ENCODE measurements around the gene NUP85. TPM values are rescaled to one million over a fixed set of nuclear protein-coding genes. Genes with fewer than 3 reads are reported as not detected.
A peak's percentile ranks its signal among the peaks of the same experiment; 100 is the strongest.

NUP85 gene
- polyA plus RNA-seq, 2 of the 4 experiments (the other 2 are of a cell fraction): 83.4 to 110 TPM

DNA sequence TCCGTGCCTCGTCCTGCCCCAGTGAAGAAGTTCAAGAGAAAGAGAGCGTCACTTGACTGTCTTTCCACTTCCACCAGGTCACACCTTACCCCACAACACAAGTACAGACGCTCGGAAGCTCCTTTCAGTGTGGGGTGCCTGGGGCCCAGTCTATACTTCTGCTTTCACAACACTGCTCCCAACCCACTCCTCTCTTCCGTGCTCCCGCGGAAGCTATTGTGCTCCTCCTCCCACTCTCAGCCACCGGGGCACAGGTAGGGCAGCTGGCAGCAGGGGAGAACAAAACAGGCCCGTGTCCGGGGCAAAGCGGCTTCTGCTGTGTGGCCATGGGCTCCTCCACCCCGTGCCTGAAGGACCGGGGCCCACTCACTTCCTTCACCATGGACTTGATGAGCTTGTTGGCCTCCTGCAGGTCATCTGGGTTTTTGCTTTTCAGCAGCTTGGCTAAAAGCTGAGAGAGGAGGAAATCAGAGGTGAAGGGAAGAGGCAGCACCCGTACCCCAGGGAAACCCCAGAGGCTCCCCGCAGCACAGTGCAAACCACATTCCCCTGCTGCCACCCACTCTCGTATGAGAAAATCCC, 37.1 kb downstream of the NUP85 start:
- DNase-seq (ENCODE audit: low read depth in 1 of 2, low spot score in 1 of 2) (no peak), ATAC-seq (no peak), FAIRE-seq (no peak)
- Histone ChIP-seq H3K27ac (no peak overlapping the region), H3K4me1 (0 out of 3 replicates have a peak, but pooled peaks cover 6% of the 10 kb centered on the region), H3K9me3 (no peaks in the 10 kb centered on the region), H3K4me2 (no peak overlapping the region), H3K4me3 (no peak overlapping the region)
- ChIA-PET CTCF (interaction anchor here (0.6 to 9.8 kb wide), 10 partner anchors 6 to 1472 kb away, joined by 3 to 223 read pairs (median 58); partner anchors contain the start of genes ARMC7, MIF4GD and NUP85), POLR2A (no interaction called here)
- 93% methylated on average over 17 of the region's 17 CpGs for WGBS (ENCODE audit: missing lambda C conversion rate)
- TF ChIP-seq MAFK (IDR thresholded peaks at IDR 0.05; ENCODE audit: partially characterized antibody): no peak
- TF ChIP-seq FOXS1 (CRISPR knock-in tag; IDR thresholded peaks at IDR 0.05): no peak
- TF ChIP-seq HEYL (CRISPR knock-in tag; IDR thresholded peaks at IDR 0.05): no peak
- TF ChIP-seq POLR2AphosphoS2 (conservative IDR thresholded peaks at IDR 0.05; ENCODE audit: low read length): 0 out of 2 replicates have a peak, but pooled peaks have one; percentile 19

DNA sequence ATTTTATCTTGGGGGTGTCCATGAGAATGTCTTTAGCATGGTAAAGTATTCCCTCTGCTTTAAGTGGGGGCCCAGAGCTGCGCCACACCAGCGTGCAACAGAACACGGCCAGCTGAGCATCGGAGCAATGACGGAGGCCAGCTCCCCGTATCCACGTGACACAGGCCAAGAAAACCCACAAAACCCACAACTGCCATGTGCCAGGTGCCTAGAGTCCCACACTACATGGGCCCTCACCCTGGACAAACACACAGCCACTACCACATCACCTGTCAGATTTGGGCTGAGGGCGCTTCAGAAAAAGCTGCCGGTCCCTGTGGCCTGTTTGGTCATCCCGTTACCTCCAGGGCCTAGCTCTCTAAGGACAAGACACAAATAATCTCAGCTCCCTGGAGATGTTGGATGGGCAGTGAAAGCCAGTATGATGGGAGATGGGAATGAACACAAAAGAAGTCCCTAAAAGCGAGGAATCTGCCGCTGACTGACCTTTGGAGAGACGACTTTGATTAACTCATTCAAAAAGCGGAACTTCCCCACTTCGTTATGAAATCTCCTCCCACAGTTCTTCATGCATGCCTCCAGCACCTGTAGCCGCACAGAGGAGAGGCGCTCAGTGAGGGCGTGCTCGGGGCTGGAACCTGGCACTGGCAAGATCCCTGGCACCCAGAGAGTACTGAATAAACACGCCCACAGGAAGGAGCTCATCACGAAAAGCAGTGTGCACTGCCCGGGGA, 38.8 kb downstream of the NUP85 start:
- 91% methylated on average over 22 of the region's 22 CpGs for WGBS (ENCODE audit: missing lambda C conversion rate)
- H3K4me1 ChIP-seq: 0 out of 3 replicates have a peak, but pooled peaks cover 6% of the 10 kb centered on the region
- DNase-seq (ENCODE audit: low read depth in 1 of 2, low spot score in 1 of 2): no peak
- no peak overlapping the region for H3K4me2 ChIP-seq
- POLR2A ChIA-PET: no interaction called here
- ATAC-seq: no peak
- TF ChIP-seq, protein P1, sequence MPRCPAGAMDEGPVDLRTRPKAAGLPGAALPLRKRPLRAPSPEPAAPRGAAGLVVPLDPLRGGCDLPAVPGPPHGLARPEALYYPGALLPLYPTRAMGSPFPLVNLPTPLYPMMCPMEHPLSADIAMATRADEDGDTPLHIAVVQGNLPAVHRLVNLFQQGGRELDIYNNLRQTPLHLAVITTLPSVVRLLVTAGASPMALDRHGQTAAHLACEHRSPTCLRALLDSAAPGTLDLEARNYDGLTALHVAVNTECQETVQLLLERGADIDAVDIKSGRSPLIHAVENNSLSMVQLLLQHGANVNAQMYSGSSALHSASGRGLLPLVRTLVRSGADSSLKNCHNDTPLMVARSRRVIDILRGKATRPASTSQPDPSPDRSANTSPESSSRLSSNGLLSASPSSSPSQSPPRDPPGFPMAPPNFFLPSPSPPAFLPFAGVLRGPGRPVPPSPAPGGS (IDR thresholded peaks at IDR 0.05): no peak
- no peak for TF ChIP-seq JUNB (IDR thresholded peaks at IDR 0.05)
- TF ChIP-seq FOSB (CRISPR knock-in tag; IDR thresholded peaks at IDR 0.05): no peak
- no peak for TF ChIP-seq RNF2 (IDR thresholded peaks at IDR 0.05; ENCODE audit: borderline replicate concordance, low read depth)
- TF ChIP-seq SMC3 (IDR thresholded peaks at IDR 0.05): no peak
- no peak for TF ChIP-seq ZNF302 (CRISPR knock-in tag; IDR thresholded peaks at IDR 0.05)
- TF ChIP-seq ZSCAN20 (CRISPR knock-in tag; IDR thresholded peaks at IDR 0.05): no peak
- no peak for TF ChIP-seq CEBPB (IDR thresholded peaks at IDR 0.05)
- TF ChIP-seq TFCP2L1 (CRISPR knock-in tag; IDR thresholded peaks at IDR 0.05): no peak
- TF ChIP-seq RCOR1 (IDR thresholded peaks at IDR 0.05; ENCODE audit: low read depth, low read length): no peak
- TF ChIP-seq, protein P2, sequence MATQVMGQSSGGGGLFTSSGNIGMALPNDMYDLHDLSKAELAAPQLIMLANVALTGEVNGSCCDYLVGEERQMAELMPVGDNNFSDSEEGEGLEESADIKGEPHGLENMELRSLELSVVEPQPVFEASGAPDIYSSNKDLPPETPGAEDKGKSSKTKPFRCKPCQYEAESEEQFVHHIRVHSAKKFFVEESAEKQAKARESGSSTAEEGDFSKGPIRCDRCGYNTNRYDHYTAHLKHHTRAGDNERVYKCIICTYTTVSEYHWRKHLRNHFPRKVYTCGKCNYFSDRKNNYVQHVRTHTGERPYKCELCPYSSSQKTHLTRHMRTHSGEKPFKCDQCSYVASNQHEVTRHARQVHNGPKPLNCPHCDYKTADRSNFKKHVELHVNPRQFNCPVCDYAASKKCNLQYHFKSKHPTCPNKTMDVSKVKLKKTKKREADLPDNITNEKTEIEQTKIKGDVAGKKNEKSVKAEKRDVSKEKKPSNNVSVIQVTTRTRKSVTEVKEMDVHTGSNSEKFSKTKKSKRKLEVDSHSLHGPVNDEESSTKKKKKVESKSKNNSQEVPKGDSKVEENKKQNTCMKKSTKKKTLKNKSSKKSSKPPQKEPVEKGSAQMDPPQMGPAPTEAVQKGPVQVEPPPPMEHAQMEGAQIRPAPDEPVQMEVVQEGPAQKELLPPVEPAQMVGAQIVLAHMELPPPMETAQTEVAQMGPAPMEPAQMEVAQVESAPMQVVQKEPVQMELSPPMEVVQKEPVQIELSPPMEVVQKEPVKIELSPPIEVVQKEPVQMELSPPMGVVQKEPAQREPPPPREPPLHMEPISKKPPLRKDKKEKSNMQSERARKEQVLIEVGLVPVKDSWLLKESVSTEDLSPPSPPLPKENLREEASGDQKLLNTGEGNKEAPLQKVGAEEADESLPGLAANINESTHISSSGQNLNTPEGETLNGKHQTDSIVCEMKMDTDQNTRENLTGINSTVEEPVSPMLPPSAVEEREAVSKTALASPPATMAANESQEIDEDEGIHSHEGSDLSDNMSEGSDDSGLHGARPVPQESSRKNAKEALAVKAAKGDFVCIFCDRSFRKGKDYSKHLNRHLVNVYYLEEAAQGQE (IDR thresholded peaks at IDR 0.05): no peak
- TF ChIP-seq RAD21 (conservative IDR thresholded peaks at IDR 0.05 in 1 of 2, IDR thresholded peaks at IDR 0.05 in 1 of 2): no peak
- no peak for TF ChIP-seq MAZ (IDR thresholded peaks at IDR 0.05; ENCODE audit: borderline replicate concordance, low read depth, low read length)
- no peak for TF ChIP-seq ZFP36 (IDR thresholded peaks at IDR 0.05; ENCODE audit: borderline replicate concordance, partially characterized antibody)
- no peak for TF ChIP-seq FOXS1 (CRISPR knock-in tag; IDR thresholded peaks at IDR 0.05)
- H3K9me3 ChIP-seq: no peaks in the 10 kb centered on the region
- no peak overlapping the region for H3K4me3 ChIP-seq
- H3K27ac ChIP-seq: no peak overlapping the region
- FAIRE-seq: no peak
- CTCF ChIA-PET: interaction anchor here (1.1 to 9.3 kb wide), 6 partner anchors 19 to 168 kb away, joined by 3 to 223 read pairs (median 4); partner anchors contain the start of gene MIF4GD

Measured in A549 (cell line).